ENCODE measurements around the gene PPARG. TPM values are rescaled to one million over a fixed set of nuclear protein-coding genes. Genes with fewer than 3 reads are reported as not detected.

The PPARG gene
- total and polyA plus RNA-seq, 2 of the 8 experiments (the other 6 are each of a cell fraction or from before 2014, with no cell fraction given): 0.06 TPM; not detected in 1

- no peak for TF ChIP-seq YY1 (IDR thresholded peaks at IDR 0.05; ENCODE audit: low read depth, low read length)
- no peak for TF ChIP-seq EGR1 (IDR thresholded peaks at IDR 0.05; ENCODE audit: borderline replicate concordance, low read depth, low read length)
- no peak for TF ChIP-seq MAFK (IDR thresholded peaks at IDR 0.05; ENCODE audit: low read depth, low read length)
Observed at GRCh38 chr3:12343047-12343501, 54.2 kb downstream of the PPARG start (continued).
